HG03571 (cell line): ENCODE results near the gene EXOSC5.

Source experiments
- ATAC-seq: cut with Tn5 transposase; IDR thresholded peaks from one replicate; pipeline ENCODE4 v1.9.1; 2021; ENCODE audit not compliant: unreplicated experiment

Gene EXOSC5

DNA sequence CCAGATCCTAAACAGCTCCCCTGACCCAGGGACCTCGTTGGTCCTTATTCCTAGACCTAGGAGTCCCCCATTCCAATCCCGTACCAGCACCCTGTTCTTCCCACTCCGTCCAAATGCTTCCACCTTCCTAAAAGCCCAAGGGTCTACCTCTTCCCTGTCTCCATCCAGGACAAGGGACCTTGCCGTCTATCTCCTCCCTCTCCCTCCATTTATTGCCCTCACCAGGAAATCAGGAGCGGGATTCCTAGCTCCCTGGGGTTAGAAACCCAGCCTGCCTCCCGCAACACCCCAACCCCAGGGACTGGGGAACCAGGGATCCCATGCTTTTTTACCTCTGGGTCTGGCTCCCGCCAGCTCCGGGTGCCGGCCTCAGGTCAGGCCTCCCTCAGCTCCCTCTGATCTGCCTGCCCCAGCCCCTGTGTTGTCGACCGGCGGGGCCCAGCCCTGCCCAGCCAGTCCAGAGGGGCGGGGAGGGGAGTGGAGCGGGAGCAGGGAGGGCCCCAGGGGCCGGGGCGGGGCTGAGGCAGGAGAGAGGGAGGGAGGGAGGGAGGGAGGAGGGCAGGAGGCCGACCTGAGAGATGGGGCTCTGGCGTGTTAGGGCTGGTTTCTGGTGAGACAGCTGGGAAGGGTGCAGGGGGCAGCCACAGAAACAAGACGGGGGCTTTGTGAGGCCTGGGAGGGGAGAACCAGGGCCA, 29.9 kb upstream of the EXOSC5 start, which contains the start of gene B3GNT8:
Gene B3GNT8, minus strand, starts transcription at position 423 of the 695 bp plus-strand sequence. CDS start 596 bp downstream, outside the sequence.
- no peak for ATAC-seq

DNA sequence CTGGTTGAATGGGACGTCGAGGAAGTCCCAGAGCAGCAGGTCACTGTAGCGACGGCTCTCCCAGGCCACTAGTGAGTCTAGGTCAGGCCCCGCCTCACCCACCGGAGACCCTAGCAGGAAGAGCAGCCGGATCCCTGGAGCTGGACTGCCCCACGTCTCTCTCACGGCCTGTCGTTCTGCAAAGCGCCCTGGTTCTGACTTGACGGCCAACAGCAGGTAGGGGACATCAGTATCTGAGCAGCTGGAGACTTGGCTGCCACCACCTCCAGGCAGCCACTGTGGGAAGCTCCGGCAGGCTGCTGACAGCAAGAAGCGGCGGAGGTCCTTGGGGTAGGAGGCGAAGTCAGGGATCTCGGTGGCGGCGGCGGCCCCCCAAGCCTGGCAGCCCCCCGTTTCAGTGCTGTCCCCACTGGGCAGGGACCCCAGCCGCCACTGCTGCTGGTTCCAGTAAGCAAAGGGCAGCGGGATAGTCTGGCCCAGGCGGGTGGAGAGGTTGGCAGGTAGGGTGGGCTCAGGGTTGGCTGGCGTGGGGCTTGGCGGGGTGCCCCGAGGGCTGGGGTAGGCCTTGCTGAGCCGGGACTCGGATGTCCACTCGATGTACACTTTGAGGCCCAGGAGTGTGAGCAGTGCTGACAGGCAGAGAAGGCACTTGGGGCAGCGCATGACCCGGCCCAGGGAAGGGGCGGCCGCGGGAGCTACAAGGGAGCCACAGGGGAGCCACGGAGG, 29.1 kb upstream of the EXOSC5 start:
- ATAC-seq, result no peak

DNA sequence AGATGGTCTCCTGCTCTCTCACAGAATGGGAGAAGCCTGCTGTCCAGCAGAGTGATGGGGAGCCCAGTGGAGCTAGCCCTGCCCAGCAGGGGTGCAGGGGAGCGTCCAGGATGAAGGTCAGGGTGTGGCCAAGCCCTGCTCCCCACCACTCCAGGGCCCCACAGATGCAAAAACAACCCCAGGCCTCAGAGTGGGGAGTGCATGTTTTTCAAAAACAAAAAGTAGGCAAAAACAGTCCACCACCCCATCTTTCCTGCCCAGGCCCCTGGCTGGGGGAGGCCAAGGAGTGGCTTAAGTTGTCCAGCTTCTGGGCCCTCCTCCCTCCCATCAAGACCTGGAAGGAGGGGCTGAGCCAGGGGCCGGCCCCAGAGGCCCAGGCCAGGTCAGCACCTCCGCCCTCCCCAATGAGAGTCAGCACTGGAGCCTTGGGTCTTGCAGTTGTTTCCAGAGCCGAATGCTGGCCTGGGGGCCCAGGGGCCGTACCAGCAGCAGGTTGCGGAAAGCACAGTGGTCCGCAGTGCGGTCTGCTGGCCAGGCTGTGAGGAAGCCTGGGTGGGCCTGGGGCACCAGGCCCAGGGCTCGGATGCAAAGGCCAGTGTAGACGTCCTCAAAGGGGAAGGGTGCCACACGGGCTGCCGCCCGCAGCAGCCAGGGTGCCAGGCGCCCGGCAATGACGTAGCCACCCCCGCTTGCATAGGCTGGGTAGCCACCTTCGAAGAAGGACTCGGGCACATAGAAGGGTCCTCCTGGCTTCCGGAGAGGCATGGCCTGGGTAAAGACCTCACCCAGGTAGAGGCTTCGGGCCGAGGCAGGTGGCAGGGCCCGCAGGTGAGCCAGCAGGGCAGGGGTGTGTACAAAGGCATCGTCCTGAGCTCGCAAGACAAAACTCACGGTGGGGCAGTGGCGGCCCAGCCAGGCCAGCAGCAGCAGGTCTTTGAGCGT, 28.3 kb upstream of the EXOSC5 start:
- no peak for ATAC-seq

DNA sequence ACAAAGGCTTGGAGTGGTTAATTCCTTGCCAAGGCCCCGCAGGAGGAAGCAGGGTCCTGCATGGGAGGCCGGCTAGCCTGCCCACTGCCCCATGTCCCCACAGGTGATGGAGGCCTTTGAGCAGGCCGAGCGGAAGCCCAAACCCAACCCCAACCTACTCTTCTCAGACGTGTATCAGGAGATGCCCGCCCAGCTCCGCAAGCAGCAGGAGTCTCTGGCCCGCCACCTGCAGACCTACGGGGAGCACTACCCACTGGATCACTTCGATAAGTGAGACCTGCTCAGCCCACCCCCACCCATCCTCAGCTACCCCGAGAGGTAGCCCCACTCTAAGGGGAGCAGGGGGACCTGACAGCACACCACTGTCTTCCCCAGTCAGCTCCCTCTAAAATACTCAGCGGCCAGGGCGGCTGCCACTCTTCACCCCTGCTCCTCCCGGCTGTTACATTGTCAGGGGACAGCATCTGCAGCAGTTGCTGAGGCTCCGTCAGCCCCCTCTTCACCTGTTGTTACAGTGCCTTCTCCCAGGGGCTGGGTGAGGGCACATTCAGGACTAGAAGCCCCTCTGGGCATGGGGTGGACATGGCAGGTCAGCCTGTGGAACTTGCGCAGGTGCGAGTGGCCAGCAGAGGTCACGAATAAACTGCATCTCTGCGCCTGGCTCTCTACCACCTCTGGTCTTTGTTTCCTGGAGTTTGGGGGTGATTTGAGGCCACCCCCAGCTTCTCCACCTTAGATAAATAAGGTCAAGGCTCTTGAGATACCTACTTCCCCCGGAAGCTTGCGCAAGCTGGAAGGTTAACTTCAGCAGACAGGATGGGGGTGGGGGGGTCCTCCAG, 27.4 kb upstream of the EXOSC5 start:
- no peak for ATAC-seq

DNA sequence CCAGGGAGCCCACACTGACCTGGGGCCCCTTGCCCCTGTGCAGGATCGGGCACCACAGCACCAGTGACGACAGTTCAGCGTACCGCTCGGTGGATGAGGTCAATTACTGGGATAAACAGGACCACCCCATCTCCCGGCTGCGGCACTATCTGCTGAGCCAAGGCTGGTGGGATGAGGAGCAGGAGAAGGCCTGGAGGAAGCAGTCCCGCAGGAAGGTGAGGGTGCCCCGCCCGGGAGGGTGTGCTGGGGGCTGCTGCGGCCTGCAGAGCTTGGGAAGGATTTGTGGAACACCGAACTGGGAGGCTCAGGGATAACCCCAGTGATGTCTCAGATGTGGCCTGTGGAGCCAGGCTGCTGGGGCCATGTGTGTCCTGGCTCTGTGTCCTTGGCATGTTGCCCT, 25.8 kb upstream of the EXOSC5 start:
- ATAC-seq, result no peak

DNA sequence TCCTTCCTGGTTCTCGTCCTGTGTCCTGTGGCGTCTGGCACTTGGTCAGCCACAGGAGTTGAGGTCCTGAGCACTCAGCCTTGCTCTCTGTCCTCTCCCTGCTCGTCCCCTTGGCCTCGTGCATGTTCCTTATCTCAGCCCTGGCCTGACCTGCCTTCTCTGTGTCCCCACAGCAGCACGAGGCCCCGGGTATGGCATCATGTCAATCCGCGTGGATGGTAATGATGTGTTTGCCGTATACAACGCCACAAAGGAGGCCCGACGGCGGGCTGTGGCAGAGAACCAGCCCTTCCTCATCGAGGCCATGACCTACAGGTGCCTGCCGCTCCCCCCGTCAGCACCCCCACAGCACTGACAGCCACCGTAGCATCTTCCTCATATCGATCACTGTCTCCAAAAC, 25.3 kb upstream of the EXOSC5 start:
- ATAC-seq, result no peak

DNA sequence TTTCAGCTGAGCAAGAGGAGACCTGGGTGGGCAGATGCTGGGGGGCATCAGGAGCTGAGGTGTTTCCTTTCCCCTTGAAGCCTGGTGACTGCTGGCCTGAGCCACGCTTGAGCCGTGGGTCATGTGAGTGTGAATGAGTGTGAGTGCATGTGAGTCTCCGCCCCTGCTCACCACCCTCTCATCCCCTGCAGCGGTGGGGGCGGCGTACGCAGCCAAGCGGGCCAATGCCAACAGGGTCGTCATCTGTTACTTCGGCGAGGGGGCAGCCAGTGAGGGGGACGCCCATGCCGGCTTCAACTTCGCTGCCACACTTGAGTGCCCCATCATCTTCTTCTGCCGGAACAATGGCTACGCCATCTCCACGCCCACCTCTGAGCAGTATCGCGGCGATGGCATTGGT, 24.8 kb upstream of the EXOSC5 start:
- ATAC-seq, result no peak

DNA sequence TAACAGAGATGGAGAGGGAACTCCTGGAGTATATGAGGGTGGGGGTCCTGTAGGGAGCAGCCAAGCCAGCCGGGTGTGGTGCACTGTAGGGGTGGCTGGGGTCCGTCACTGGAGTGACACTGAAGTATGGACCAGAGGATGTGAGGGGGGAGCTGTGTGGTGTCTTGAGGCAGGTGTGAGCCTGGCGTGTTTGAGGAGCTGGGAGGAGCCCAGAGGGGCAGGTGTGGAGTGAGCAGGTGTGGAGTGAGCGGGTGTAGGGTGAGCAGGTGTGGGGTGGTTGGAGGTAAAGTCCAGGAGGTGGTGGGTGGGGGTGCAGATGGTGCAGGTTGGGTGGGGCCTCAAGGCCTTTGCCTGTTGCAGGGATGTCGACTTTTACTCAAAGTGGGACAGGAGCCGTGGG, 24.2 kb upstream of the EXOSC5 start:
- ATAC-seq, result no peak

DNA sequence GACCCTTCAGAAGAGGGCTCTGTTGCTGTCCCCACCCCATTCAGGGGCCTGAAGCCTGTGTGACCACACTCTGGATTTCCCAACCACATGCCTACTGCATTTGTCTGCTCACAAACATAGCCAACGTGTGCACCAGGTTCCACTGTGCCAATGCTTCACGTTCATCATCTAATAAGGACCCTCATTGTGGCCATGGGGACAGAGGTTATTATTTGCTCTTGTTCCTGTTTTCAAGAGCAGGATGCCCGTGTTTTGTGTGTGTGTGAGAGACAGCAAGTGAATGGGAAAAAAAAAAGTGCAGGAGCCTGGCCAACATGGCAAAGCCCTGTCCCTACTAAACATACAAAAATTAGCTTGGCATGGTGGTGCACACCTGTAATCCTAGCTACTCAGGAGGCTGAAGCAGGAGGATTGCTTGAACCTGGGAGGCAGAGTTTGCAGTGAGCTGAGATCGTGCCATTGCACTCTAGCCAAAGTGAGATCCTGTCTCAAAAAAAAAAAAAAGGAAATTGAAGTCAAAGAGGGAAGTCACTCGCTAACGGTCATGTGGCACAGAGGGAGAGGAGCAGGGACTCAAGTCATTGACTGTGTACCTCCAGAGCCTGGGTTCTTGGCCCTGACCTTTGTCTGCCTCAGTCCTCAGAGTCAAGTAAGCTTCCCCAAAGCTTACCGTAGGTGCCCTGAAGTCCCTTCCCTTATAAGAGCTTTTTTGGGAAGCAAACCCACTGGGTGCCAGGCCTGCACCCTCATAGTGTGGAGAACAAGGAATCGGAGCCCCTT, 23.1 kb upstream of the EXOSC5 start:
- ATAC-seq, result no peak

DNA sequence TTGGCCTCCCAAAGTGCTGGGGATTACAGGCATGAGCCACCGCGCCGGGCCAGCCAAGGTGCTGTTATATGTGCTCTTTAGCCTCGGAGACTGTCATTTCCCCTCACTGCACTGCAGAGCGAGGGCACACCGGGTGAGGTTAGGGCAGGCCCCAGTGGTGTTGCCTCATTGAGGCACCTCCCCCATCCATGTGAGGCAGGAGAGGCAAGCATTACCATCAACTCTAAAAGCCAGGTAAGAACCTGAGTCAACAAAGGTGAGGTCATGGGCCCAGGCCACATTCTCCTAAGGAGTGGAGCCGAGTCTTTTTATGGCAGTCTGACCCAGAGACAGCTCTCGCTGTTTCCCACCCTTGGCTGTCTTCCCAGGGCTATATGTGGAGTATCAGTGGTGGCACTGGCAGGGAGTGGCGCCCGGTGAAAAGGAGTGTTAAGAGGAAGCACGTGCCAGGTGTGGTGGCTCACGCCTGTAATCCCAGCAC, 19.1 kb upstream of the EXOSC5 start:
- no peak for ATAC-seq

DNA sequence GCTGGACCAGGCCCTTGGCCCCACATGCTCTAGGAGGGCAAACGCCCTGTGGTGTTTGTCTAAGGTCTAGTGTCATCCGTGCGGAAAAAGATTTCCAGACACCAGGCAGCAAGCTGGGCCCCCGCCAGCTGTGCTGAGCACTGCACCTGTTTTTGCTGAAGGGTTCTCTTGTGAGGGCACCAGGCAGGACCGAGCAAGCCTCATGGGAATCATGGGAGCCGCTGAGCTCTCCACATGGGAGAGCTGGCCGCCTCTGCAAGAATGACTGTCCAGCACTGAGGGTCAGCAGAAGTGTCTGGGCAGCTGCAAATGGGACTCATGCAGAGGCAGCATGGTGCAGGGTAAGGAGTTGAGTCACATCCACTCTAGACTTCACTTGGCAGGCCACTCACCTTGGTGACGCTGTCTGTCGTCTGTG, 18.0 kb upstream of the EXOSC5 start:
- no peak for ATAC-seq

DNA sequence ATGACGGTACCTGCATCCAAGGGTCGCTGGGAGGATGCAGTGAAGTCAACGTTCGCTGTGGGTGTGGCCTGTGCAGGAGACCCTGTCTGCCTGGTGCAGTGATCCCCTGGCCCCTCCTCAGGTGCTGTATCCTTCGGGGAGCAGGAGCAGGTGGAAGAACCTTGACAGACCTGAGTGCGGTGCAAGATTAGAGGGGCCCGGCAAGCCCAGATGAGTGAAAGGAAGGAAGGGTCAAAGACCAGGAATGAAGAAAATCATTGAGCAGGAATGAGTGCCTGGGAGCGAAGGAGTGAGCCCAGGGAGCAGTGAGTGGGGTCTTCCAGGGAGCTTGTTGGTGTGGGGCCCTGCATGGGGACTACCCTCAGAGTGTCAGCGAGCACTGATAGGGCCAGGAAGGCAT, 17.3 kb upstream of the EXOSC5 start:
- no peak for ATAC-seq

DNA sequence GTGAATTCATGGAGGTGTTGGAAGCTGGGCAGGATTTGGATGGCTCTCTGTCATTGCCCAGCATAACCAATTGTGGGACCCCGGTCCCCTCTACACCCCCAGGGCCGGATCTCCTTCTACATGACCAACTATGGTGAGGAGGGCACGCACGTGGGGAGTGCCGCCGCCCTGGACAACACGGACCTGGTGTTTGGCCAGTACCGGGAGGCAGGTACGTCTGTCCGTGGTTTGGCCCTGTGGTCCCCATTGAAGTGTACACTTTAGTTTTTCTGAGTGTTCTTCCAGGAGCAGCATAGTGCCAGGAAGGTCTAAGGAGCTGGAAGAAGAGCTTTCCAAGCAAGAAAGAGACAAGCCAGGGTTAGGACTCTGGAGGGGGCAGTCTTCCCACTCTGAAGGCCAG, 16.8 kb upstream of the EXOSC5 start:
- no peak for ATAC-seq

DNA sequence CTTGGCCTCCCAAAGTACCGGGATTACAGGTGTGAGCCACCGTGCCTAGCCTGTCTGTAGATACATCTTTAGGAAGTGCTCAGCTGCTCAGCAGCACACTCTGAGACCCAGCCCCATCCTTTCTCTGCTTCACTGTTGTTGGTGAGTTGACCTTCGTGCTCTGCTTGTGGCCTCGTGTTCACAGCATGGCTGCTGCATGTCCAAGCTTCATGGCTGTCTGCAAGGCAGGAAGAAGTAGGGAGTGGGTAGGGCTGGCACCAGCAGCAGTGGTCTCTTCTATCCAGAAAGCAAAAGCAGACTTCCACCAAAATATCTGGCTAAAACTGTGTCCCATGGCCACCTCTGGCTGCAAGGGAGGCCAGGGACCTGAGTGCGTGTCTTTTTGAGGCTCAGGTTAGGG, 15.8 kb upstream of the EXOSC5 start:
- no peak for ATAC-seq

DNA sequence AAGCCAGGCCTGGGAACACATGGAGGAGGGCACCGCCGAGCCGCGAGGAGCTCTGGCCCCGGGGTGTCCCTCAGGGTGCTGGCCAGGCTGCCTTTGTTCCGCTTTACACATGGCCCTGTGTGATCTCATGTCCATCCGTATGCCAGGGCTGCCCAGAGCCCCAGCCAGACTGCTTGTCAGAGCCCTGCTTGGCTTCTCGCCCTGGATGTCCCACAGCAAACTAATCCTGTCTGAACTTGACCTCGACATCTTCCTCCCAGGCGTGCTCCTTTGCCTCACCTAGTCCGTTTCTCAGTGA, 14.8 kb upstream of the EXOSC5 start:
- ATAC-seq, result no peak

DNA sequence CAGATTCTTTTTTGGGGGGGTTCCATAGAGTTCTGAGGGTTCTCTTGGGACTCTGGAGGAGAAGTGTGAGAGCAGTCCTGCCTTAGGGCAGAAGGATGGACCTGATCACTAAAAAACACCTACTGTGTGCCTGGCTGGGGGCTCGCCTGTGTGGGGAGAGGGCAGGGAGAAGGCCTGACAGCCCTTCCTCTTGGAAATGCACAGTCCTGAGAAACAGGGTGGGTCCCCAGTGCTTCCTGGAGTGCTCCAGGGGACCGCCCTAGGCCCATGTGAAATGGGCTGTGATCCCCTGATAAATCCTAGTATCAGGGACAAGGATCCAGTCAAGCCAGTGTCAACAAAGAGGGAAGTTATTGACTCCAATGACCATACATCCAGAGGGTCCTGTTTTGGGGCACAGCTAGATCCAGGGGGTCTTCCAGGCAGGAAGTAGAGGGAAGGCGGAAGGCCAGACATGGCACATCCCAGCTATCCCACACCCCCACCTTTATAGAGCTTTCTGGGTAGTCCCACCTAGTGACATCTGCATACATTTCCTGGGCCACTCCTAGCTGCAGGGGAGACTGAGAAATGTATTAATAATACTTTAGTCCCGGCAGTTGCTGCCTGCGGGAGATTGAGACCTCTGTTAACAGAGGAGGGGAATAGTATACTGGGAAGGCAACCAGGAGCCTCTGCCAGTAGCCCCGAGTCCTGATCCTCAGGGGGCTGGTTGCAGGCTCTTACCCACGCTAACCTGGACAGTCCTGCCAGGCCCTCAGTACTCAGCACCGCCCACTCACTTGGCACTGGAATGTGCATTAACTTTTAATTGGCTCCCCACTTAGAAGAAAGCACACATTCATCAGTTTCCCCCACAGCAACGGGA, 14.2 kb upstream of the EXOSC5 start:
- no peak for ATAC-seq

DNA sequence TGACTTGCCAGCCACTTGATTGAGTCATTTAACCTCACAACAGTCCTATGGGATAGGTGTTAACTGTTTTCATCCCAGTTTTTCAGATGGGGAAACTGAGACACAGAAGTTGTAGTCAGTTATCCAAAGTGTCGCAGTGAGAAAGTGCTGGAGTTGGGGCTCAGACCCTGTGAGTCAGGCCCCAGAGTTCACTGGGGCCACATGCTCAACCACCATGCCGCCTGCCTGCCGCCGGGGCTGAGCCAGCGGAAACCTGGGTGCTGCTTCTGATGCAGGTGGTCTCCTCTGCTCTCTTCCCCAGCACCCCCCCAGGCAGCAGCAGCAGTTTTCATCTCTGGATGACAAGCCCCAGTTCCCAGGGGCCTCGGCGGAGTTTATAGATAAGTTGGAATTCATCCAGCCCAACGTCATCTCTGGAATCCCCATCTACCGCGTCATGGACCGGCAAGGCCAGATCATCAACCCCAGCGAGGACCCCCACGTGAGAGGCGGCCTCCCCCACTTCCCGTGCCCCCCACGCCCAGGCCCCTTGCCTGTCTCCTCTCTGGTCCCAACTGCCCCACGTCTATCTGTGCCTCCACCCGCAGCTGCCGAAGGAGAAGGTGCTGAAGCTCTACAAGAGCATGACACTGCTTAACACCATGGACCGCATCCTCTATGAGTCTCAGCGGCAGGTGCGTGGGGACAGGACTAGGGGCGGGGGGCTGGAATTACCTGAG, 13.3 kb upstream of the EXOSC5 start:
- ATAC-seq, result no peak

DNA sequence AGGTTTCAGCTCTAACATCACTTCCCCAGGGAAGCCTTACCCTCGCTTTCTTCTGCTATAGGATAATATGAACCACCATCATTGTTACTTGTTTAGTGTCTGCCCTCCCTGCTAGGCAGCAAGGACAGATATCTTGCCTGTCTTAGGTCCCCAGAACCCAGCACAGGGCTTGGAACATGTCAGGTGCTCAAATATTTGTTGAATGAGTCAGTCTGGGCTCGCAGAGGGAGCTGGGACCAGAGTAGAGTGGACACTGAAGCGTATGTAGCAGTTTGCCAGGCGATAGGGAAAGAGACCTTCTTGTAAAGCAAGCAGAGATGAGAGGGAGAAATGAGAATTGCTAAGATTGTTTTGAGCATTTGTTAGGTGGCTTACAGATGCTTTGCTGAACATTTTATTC, 12.1 kb upstream of the EXOSC5 start:
- ATAC-seq, result no peak
